GM12878 (cell line): ENCODE measurements around the gene TNNT1. TPM values are rescaled to one million over a fixed set of nuclear protein-coding genes. Genes with fewer than 3 reads are reported as not detected.

Experiments used
- ATAC-seq: fragments of 200-7000 bp; cut with Tn5 transposase; 3 replicates; pipeline ENCODE4 v1.9.1; 2020; ENCODE audit warnings: mild to moderate bottlenecking, moderate library complexity
- BruUV-seq: library from RNA; stranded (reverse); fragments of 400-500 nt; replicated peaks from 2 replicates; lab custom pipeline; 2021; lab: Mats Ljungman, UMichigan
- CTCF ChIA-PET: fragments of 300-600 bp; sonication (Branson Sonifier 250); formaldehyde crosslinking; extraction: SDS; loops from one replicate; lab custom pipeline; 2021; ENCODE audit warnings: inconsistent platforms; lab: Yijun Ruan, JAX
- POLR2A ChIA-PET: fragments of 350-600 bp; formaldehyde crosslinking; extraction: SDS; loops from one replicate; lab custom pipeline; 2021; ENCODE audit warnings: inconsistent platforms; lab: Charles Lee
- RAD21 ChIA-PET: fragments of 300-600 bp; sonication (Branson Sonifier 250); formaldehyde crosslinking; loops from one replicate; lab custom pipeline; 2023; ENCODE audit warnings: antibody characterized with exemption; ENCODE audit not compliant: unreplicated experiment; lab: Charles Lee
- SMC1A ChIA-PET: fragments of 300-600 bp; sonication (Branson Sonifier 250); formaldehyde crosslinking; loops from one replicate; lab custom pipeline; 2023; ENCODE audit not compliant: unreplicated experiment, uncharacterized antibody; lab: Charles Lee
- DNase-seq: peaks from one replicate; pipeline ENCODE4 v3.0.0-alpha.2; 2011; ENCODE audit warnings: low read depth, low spot score
- FAIRE-seq: peaks from 3 replicates; lab custom pipeline; 2011; peaks lifted over from hg19 to GRCh38; lab: Jason Lieb, UNC
- H2AFZ ChIP-seq: 2 replicates; pipeline ENCODE4 v1.6.0; 2011; ENCODE audit warnings: low read depth, low read length, control low read depth; ENCODE audit not compliant: control insufficient read depth
- H3K27ac ChIP-seq: 2 replicates; pipeline ENCODE4 v1.5.1; 2011; ENCODE audit warnings: control low read depth; ENCODE audit not compliant: control insufficient read depth, insufficient read depth
- H3K27me3 ChIP-seq, 2 experiments: replicated peaks in 1 of 2; 2 replicates each; pipeline versions ENCODE4 v1.6.0 to v1.6.1; 2011; ENCODE audit warnings: low read length in 1 of 2; ENCODE audit not compliant: control insufficient read depth in 2 of 2, insufficient read depth in 2 of 2
- H3K36me3 ChIP-seq, 2 experiments: 2 replicates each; pipeline ENCODE4 v1.5.1; 2011; ENCODE audit warnings: low read length in 1 of 2; ENCODE audit not compliant: control insufficient read depth in 2 of 2, insufficient read depth in 2 of 2
- H3K4me1 ChIP-seq: 2 replicates; pipeline ENCODE4 v1.6.1; 2011; ENCODE audit warnings: mild to moderate bottlenecking, low read length, moderate library complexity, mixed read lengths; ENCODE audit not compliant: control insufficient read depth, insufficient read depth
- H3K4me2 ChIP-seq: 2 replicates; pipeline ENCODE4 v1.6.0; 2011; ENCODE audit warnings: control low read depth; ENCODE audit not compliant: control insufficient read depth, insufficient read depth
- H3K4me3 ChIP-seq: fragments of 200-600 bp; sonication (generic); 2 replicates; pipeline ENCODE4 v1.5.1; 2016
- H3K79me2 ChIP-seq: 2 replicates; pipeline ENCODE4 v1.6.0; 2011; ENCODE audit warnings: low read length; ENCODE audit not compliant: control insufficient read depth, insufficient read depth
- H3K9ac ChIP-seq: 2 replicates; pipeline ENCODE4 v1.8.0; 2011; ENCODE audit warnings: low read length, control low read depth, mixed read lengths; ENCODE audit not compliant: control insufficient read depth, insufficient read depth
- H3K9me3 ChIP-seq: replicated peaks from 3 replicates; pipeline ENCODE4 v1.5.1; 2011; ENCODE audit warnings: mild to moderate bottlenecking, low read length; ENCODE audit not compliant: control insufficient read depth, insufficient read depth
- H4K20me1 ChIP-seq: 2 replicates; pipeline ENCODE4 v1.6.0; 2011; ENCODE audit not compliant: control insufficient read depth, insufficient read depth
- ATF2 ChIP-seq: IDR thresholded peaks from 2 replicates; pipeline ENCODE4 v1.6.1; 2012; ENCODE audit warnings: low read length, inconsistent platforms
- ATF7 ChIP-seq: fragments of 450-650 bp; IDR thresholded peaks from 2 replicates; pipeline ENCODE4 v1.6.1; 2016; ENCODE audit warnings: low read depth, mild to moderate bottlenecking
- CHD2 ChIP-seq: IDR thresholded peaks from 2 replicates; pipeline ENCODE4 v1.6.1; 2011; ENCODE audit warnings: low read depth, low read length, improper control_type of control experiment, borderline replicate concordance
- PRDM15 ChIP-seq: fragments of 450-650 bp; formaldehyde crosslinking; IDR thresholded peaks from 2 replicates; pipeline ENCODE4 v1.4.0; 2020; ENCODE audit warnings: mild to moderate bottlenecking, moderate library complexity
- REST ChIP-seq: IDR thresholded peaks from 2 replicates; pipeline ENCODE4 v1.6.1; 2012; ENCODE audit warnings: mild to moderate bottlenecking, low read depth, low read length
- SP1 ChIP-seq: IDR thresholded peaks from one replicate; pipeline ENCODE4 v1.6.1; 2011; ENCODE audit warnings: low read depth, low read length
- USF1 ChIP-seq: IDR thresholded peaks from 2 replicates; pipeline ENCODE4 v1.6.1; 2011; ENCODE audit warnings: borderline replicate concordance, low read depth, mild to moderate bottlenecking, moderate library complexity, mixed read lengths, low read length; ENCODE audit not compliant: insufficient read depth; ENCODE audit errors: extremely low read length
- WGBS: methylation state at CpG from one replicate; pipeline ENCODE4 v1.1.6; 2016; ENCODE audit warnings: low lambda C conversion rate; ENCODE audit not compliant: insufficient replicate concordance, insufficient coverage; ENCODE audit errors: missing lambda C conversion rate; 5-methylcytosine and 5-hydroxymethylcytosine counted together
- in situ Hi-C: fragments of 300-500 bp; cut with MboI; formaldehyde crosslinking; loops from 9 replicates; pipeline ENCODE4 v1.14.3; 2018; ENCODE audit warnings: mixed read lengths
- intact Hi-C: fragments of 100-400 bp; cut with micrococcal nuclease; formaldehyde crosslinking; loops from one replicate; pipeline ENCODE4 v1.14.2; 2022; ENCODE audit not compliant: unreplicated experiment
- polyA plus RNA-seq, 11 experiments: library from polyadenylated mRNA; depleted of rRNA in 4 of 11; unstranded in 6 of 11; stranded (reverse) in 5 of 11; fragments of >200 nt; fragmentation: Nextera tagmentation in 4 of 11; fragmentation: Illumina TruSeq in 1 of 11; extraction: Ambion mirVana in 4 of 11; extraction: Trizol in 1 of 11; gene quantifications; 1 replicate in 1 of 11; 2 replicates in 10 of 11; pipeline versions ENCODE4 v1.2.1 to v1.2.3, GENCODE V29; 2011 to 2016; ENCODE audit warnings: inconsistent platforms in 2 of 11, missing spikeins in 2 of 11, low read depth in 1 of 11
- total RNA-seq, 4 experiments: library from RNA; depleted of rRNA in 3 of 4; stranded (reverse); fragments of >200 nt in 3 of 4; fragmentation: Illumina TruSeq in 1 of 4; extraction: Trizol in 1 of 4; gene quantifications; 2 replicates each; pipeline versions ENCODE4 v1.2.1 to v1.2.3, GENCODE V29; 2013 to 2021
- TF ChIP-seq, protein P1 (sequence below): fragments of 450-650 bp; formaldehyde crosslinking; IDR thresholded peaks from 2 replicates; pipeline ENCODE4 v1.4.0; 2022; ENCODE audit warnings: mild to moderate bottlenecking, moderate library complexity

TNNT1 gene
- total and polyA plus RNA-seq, 10 of the 15 experiments (the other 5 are each of a cell fraction or from before 2014, with no cell fraction given): 0.26 to 0.62 (median 0.37) TPM; not detected in 7

- no peak for DNase-seq
- no peaks in the 10 kb centered on the region for H4K20me1 ChIP-seq
- in situ Hi-C loops: no loop called here
- no TSS peak for BruUV-seq
- no peak overlapping the region for H3K4me2 ChIP-seq
- ChIA-PET CTCF (no interaction called here), POLR2A (no interaction called here), RAD21 (no interaction called here), SMC1A (no interaction called here)
- no peak overlapping the region for H3K4me3 ChIP-seq
- no peaks in the 10 kb centered on the region for H3K79me2 ChIP-seq
- no peak for FAIRE-seq
- WGBS: over 99% methylated on average over 33 of the region's 49 CpGs
- H3K9me3 ChIP-seq: no peaks in the 10 kb centered on the region
- H3K36me3 ChIP-seq: peaks cover 0 to 2% of the 10 kb centered on the region in 2 experiments; a peak in 2 of 4 replicates
- no peak overlapping the region for H2AFZ ChIP-seq
- no peak overlapping the region for H3K27ac ChIP-seq
- ATAC-seq: no peak
- no peaks in the 10 kb centered on the region for H3K4me1 ChIP-seq
- no peak overlapping the region for H3K9ac ChIP-seq
- H3K27me3 ChIP-seq: peaks cover 0 to 2% of the 10 kb centered on the region in 2 experiments; a peak in 1 of 4 replicates
- intact Hi-C loops: no loop called here
- TF ChIP-seq SP1: no peak
- no peak for TF ChIP-seq ATF2
- TF ChIP-seq ATF7: no peak
- no peak for TF ChIP-seq CHD2
- TF ChIP-seq, protein P1, sequence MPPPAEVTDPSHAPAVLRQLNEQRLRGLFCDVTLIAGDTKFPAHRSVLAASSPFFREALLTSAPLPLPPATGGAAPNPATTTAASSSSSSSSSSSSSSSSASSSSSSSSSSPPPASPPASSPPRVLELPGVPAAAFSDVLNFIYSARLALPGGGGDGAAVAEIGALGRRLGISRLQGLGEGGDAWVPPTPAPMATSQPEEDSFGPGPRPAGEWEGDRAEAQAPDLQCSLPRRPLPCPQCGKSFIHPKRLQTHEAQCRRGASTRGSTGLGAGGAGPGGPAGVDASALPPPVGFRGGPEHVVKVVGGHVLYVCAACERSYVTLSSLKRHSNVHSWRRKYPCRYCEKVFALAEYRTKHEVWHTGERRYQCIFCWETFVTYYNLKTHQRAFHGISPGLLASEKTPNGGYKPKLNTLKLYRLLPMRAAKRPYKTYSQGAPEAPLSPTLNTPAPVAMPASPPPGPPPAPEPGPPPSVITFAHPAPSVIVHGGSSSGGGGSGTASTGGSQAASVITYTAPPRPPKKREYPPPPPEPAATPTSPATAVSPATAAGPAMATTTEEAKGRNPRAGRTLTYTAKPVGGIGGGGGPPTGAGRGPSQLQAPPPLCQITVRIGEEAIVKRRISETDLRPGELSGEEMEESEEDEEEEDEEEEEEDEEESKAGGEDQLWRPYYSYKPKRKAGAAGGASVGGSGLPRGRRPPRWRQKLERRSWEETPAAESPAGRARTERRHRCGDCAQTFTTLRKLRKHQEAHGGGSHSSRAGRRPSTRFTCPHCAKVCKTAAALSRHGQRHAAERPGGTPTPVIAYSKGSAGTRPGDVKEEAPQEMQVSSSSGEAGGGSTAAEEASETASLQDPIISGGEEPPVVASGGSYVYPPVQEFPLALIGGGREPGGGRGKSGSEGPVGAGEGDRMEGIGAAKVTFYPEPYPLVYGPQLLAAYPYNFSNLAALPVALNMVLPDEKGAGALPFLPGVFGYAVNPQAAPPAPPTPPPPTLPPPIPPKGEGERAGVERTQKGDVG (CRISPR knock-in tag): no peak
- no peak for TF ChIP-seq USF1
- TF ChIP-seq PRDM15: no peak
- no peak for TF ChIP-seq REST
These were observed 56.3 kb downstream of the TNNT1 start for GRCh38 chr19:55092423-55093318.
